Endothelial cell of umbilical vein (primary cell): Measurements from ENCODE around the gene SSH2. TPM values are rescaled to one million over a fixed set of nuclear protein-coding genes. Genes with fewer than 3 reads are reported as not detected.

Experiments
- BruUV-seq: library from RNA; stranded (reverse); fragments of 400-500 nt; replicated peaks from 2 replicates; lab custom pipeline; 2021; lab: Mats Ljungman, UMichigan
- CTCF ChIA-PET: fragments of 300-600, 350-600 bp; sonication (Branson Sonifier 250); formaldehyde crosslinking; loops from one replicate; lab custom pipeline; 2021; ENCODE audit warnings: antibody characterized with exemption, inconsistent platforms; lab: Charles Lee
- POLR2A ChIA-PET: fragments of 300-600, 350-600 bp; sonication (Branson Sonifier 250); formaldehyde crosslinking; loops from one replicate; lab custom pipeline; 2021; ENCODE audit warnings: antibody characterized with exemption, inconsistent platforms; lab: Charles Lee
- DNase-seq: peaks from one replicate; pipeline ENCODE4 v3.0.0-alpha.2; 2011; ENCODE audit warnings: low read depth, low spot score
- FAIRE-seq: peaks from 2 replicates; lab custom pipeline; 2011; peaks lifted over from hg19 to GRCh38; lab: Jason Lieb, UNC
- H2AFZ ChIP-seq: 2 replicates; pipeline ENCODE4 v1.6.0; 2012; ENCODE audit warnings: low read depth, low read length, control low read depth, inconsistent platforms
- H3K27ac ChIP-seq: 2 replicates; pipeline ENCODE4 v1.5.1; 2011; ENCODE audit warnings: low read depth, mild to moderate bottlenecking, control low read depth, low read length, moderate library complexity; ENCODE audit not compliant: insufficient read depth
- H3K27me3 ChIP-seq, 2 experiments: 2 replicates each; pipeline versions ENCODE4 v1.6.0 to v1.6.1; 2011; ENCODE audit warnings: low read length in 2 of 2, mixed read lengths in 1 of 2; ENCODE audit not compliant: control insufficient read depth in 2 of 2, insufficient read depth in 2 of 2
- H3K36me3 ChIP-seq, 2 experiments: 2 replicates in 1 of 2; 3 replicates in 1 of 2; pipeline ENCODE4 v1.5.1; 2011; ENCODE audit warnings: low read length in 2 of 2, mild to moderate bottlenecking in 1 of 2, moderate library complexity in 1 of 2; ENCODE audit not compliant: control insufficient read depth in 2 of 2, insufficient read depth in 2 of 2; ENCODE audit errors: extremely low read depth in 1 of 2
- H3K4me1 ChIP-seq: 3 replicates; pipeline ENCODE4 v1.5.1; 2011; ENCODE audit warnings: mild to moderate bottlenecking, low read length; ENCODE audit not compliant: control insufficient read depth, insufficient read depth; ENCODE audit errors: extremely low read depth
- H3K4me2 ChIP-seq: 2 replicates; pipeline ENCODE4 v1.6.1; 2011; ENCODE audit warnings: low read length, control low read depth, mixed read lengths; ENCODE audit not compliant: insufficient read depth
- H3K4me3 ChIP-seq, 3 experiments: fragments of 200-600 bp in 1 of 3; sonication (generic), shearing (Covaris generic) in 1 of 3; replicated peaks in 1 of 3; 2 replicates each; pipeline ENCODE4 v1.5.1; 2011 to 2016; ENCODE audit warnings: control low read depth in 3 of 3, low read length in 3 of 3, mild to moderate bottlenecking in 2 of 3, inconsistent platforms in 1 of 3, low read depth in 1 of 3, moderate library complexity in 1 of 3; ENCODE audit not compliant: insufficient read depth in 1 of 3
- H3K79me2 ChIP-seq: 2 replicates; pipeline ENCODE4 v1.6.0; 2012; ENCODE audit warnings: low read length, inconsistent platforms; ENCODE audit not compliant: control insufficient read depth, insufficient read depth
- H3K9ac ChIP-seq: replicated peaks from 2 replicates; pipeline ENCODE3; 2011; ENCODE audit warnings: low read length, control low read depth; ENCODE audit not compliant: insufficient read depth; ENCODE audit errors: extremely low read depth
- H3K9me1 ChIP-seq: replicated peaks from 3 replicates; pipeline ENCODE4 v1.6.0; 2011; ENCODE audit warnings: mild to moderate bottlenecking, low read length; ENCODE audit not compliant: control insufficient read depth, insufficient read depth; ENCODE audit errors: extremely low read depth
- H3K9me3 ChIP-seq: replicated peaks from 2 replicates; pipeline ENCODE4 v1.5.1; 2012; ENCODE audit warnings: low read length, inconsistent platforms; ENCODE audit not compliant: control insufficient read depth, insufficient read depth
- H4K20me1 ChIP-seq: replicated peaks from 2 replicates; pipeline ENCODE3; 2011; ENCODE audit warnings: mild to moderate bottlenecking, low read length; ENCODE audit not compliant: control insufficient read depth, insufficient read depth; ENCODE audit errors: extremely low read depth
- EZH2 ChIP-seq: IDR thresholded peaks from 2 replicates; pipeline ENCODE4 v1.6.1; 2012; ENCODE audit warnings: borderline replicate concordance, low read depth, mild to moderate bottlenecking, moderate library complexity, low read length, inconsistent platforms; ENCODE audit not compliant: severe bottlenecking
- FOS ChIP-seq: IDR thresholded peaks from 2 replicates; pipeline ENCODE4 v1.6.1; 2011; ENCODE audit warnings: mild to moderate bottlenecking, low read length, moderate library complexity, borderline replicate concordance; ENCODE audit not compliant: insufficient read depth
- GATA2 ChIP-seq: IDR thresholded peaks from 2 replicates; pipeline ENCODE4 v1.7.0; 2011; ENCODE audit warnings: low read depth, mild to moderate bottlenecking, moderate library complexity, mixed read lengths, low read length; ENCODE audit not compliant: insufficient read length, insufficient read depth
- JUN ChIP-seq: IDR thresholded peaks from 2 replicates; pipeline ENCODE4 v1.6.1; 2011; ENCODE audit warnings: borderline replicate concordance, low read depth; ENCODE audit not compliant: insufficient read length, insufficient read depth
- MAX ChIP-seq: IDR thresholded peaks from 2 replicates; pipeline ENCODE4 v1.6.1; 2011; ENCODE audit not compliant: insufficient read depth, insufficient read length
- MYC ChIP-seq: IDR thresholded peaks from one replicate; pipeline ENCODE4 v1.6.1; 2011; ENCODE audit warnings: mild to moderate bottlenecking, low read depth, low read length
- POLR2A ChIP-seq: IDR thresholded peaks from 2 replicates; pipeline ENCODE4 v1.6.1; 2012; ENCODE audit warnings: low read depth, mild to moderate bottlenecking, control low read depth, low read length
- POLR2AphosphoS5 ChIP-seq: IDR thresholded peaks from 2 replicates; pipeline ENCODE4 v1.6.1; 2012; ENCODE audit warnings: low read depth, mild to moderate bottlenecking, control low read depth, low read length, moderate library complexity; ENCODE audit not compliant: insufficient read depth
- dilution Hi-C: fragments of 300-500 bp; cut with MboI; formaldehyde crosslinking; loops from one replicate; pipeline ENCODE4 v1.15.0; 2019; ENCODE audit warnings: low sequenced_read_pairs; ENCODE audit not compliant: extremely low pct_ligation_motif_present
- intact Hi-C: fragments of 100-400 bp; cut with micrococcal nuclease; formaldehyde crosslinking; loops from one replicate; pipeline ENCODE4 v1.10.0; 2022
- polyA plus RNA-seq, 4 experiments: library from polyadenylated mRNA; depleted of rRNA in 3 of 4; stranded (reverse) in 3 of 4; unstranded in 1 of 4; fragments of >200 nt; gene quantifications; 2 replicates each; pipeline versions ENCODE4 v1.2.1 to v1.2.3, GENCODE V29; 2011 to 2012; ENCODE audit warnings: missing spikeins in 1 of 4
- total RNA-seq: library from RNA; stranded (reverse); gene quantifications from 2 replicates; pipeline ENCODE4 v1.2.3, GENCODE V29; 2021
- TF ChIP-seq, protein P1 (sequence below), 2 donors: IDR thresholded peaks; 1 replicate in 1 of 2; 2 replicates in 1 of 2; pipeline ENCODE4 v1.5.1; 2011; ENCODE audit warnings: low read length in 2 of 2, mild to moderate bottlenecking in 2 of 2, moderate library complexity in 2 of 2, control low read depth in 1 of 2, inconsistent platforms in 1 of 2, low read depth in 1 of 2; ENCODE audit not compliant: insufficient read depth in 1 of 2; ENCODE audit errors: extremely low read depth in 1 of 2

Gene SSH2
- total and polyA plus RNA-seq, 2 donors (not counting 3 experiments of a cell fraction or from before 2014, with no cell fraction given) = 24.6 to 60.9 TPM

DNA sequence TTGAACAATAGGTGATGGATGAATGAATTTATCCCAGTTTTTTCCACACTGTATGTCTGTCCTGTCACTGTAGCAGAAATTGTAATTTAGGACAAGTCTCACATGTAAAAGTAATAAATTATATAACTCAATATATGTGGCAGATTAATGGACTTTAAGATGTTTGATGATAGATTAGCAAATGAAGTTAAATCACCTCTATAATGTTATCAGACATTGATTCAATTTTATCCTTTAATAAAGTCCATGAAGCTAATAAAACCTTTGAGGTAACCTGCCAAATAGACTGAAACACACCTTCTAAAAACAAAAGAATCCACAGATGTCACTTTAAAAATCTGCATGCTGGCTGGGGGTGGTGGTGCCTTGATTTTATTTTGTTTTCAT lies 224.0 kb downstream of the SSH2 start:
- BruUV-seq = no TSS peak
- DNase-seq (no peak), FAIRE-seq (no peak)
- Histone ChIP-seq H3K9me3 (no peaks in the 10 kb centered on the region), H3K27ac (no peak overlapping the region), H3K4me3 (no peak overlapping the region), H3K4me2 (no peak overlapping the region), H3K4me1 (peaks cover 6% of the 10 kb centered on the region), H2AFZ (no peak overlapping the region), H3K79me2 (peaks cover 6% of the 10 kb centered on the region), H3K27me3 (no peaks in the 10 kb centered on the region), H3K9me1 (no peaks in the 10 kb centered on the region), H4K20me1 (no peaks in the 10 kb centered on the region), H3K36me3 (peaks cover 0 to 6% of the 10 kb centered on the region in 2 experiments), H3K9ac (no peak overlapping the region)
- dilution Hi-C loops (no loop called here), intact Hi-C loops (no loop called here)
- TF ChIP-seq, protein P1, sequence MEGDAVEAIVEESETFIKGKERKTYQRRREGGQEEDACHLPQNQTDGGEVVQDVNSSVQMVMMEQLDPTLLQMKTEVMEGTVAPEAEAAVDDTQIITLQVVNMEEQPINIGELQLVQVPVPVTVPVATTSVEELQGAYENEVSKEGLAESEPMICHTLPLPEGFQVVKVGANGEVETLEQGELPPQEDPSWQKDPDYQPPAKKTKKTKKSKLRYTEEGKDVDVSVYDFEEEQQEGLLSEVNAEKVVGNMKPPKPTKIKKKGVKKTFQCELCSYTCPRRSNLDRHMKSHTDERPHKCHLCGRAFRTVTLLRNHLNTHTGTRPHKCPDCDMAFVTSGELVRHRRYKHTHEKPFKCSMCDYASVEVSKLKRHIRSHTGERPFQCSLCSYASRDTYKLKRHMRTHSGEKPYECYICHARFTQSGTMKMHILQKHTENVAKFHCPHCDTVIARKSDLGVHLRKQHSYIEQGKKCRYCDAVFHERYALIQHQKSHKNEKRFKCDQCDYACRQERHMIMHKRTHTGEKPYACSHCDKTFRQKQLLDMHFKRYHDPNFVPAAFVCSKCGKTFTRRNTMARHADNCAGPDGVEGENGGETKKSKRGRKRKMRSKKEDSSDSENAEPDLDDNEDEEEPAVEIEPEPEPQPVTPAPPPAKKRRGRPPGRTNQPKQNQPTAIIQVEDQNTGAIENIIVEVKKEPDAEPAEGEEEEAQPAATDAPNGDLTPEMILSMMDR (IDR thresholded peaks at IDR 0.05; ENCODE audit: extremely low read depth in 1 of 2, insufficient read depth in 1 of 2, low read depth in 1 of 2, low read length in 2 of 2) = no peak
- TF ChIP-seq GATA2 (no peak), POLR2AphosphoS5 (no peak), JUN (no peak), EZH2 (no peak), MYC (no peak), FOS (no peak), MAX (no peak), POLR2A (no peak)
- ChIA-PET CTCF (interaction anchor here (0.9 to 1.9 kb wide), 3 partner anchors 11 to 74 kb away, joined by 3 to 7 read pairs (median 5); no protein-coding TSS in a partner anchor), POLR2A (no interaction called here)
